ENCODE measurements around the gene NR1I3.

- TF ChIP-seq CTCF (conservative IDR thresholded peaks at IDR 0.05), result no peak
- no peak for TF ChIP-seq EZH2 (IDR thresholded peaks at IDR 0.05; ENCODE audit: low read depth)
These were observed 13.6 kb upstream of the NR1I3 start for GRCh38 chr1:161251579-161251978.

Data from PC-9 (cell line).